Kidney epithelial cell (primary cell): ENCODE results near the gene ZNF319. TPM values are rescaled to one million over a fixed set of nuclear protein-coding genes. Genes with fewer than 3 reads are reported as not detected.

Experiments used
- DNase-seq: peaks from one replicate; pipeline ENCODE4 v3.0.0-alpha.2; 2010; ENCODE audit warnings: low read depth
- H3K27me3 ChIP-seq: 2 replicates; pipeline ENCODE4 v1.6.0; 2011; ENCODE audit warnings: low read length; ENCODE audit not compliant: control insufficient read depth, insufficient read depth
- H3K36me3 ChIP-seq: 2 replicates; pipeline ENCODE4 v1.5.1; 2011; ENCODE audit warnings: low read length; ENCODE audit not compliant: control insufficient read depth, insufficient read depth
- H3K4me3 ChIP-seq: 2 replicates; pipeline ENCODE4 v1.5.1; 2011; ENCODE audit warnings: low read depth, mild to moderate bottlenecking, control low read depth, low read length
- CTCF ChIP-seq: IDR thresholded peaks from 2 replicates; pipeline ENCODE4 v1.5.1; 2011; ENCODE audit warnings: mild to moderate bottlenecking, moderate library complexity, low read length, control low read depth, inconsistent platforms; ENCODE audit not compliant: insufficient read depth, poor library complexity, severe bottlenecking
- total RNA-seq: library from RNA; depleted of rRNA; stranded (reverse); fragments of >200 nt; gene quantifications from 2 replicates; pipeline ENCODE4 v1.2.3, GENCODE V29; 2015

Gene ZNF319
- total RNA-seq, 1 donor from 2014 or later: 11.9 TPM

- no peak for TF ChIP-seq CTCF
- Histone ChIP-seq H3K36me3 (no peaks in the 10 kb centered on the region), H3K27me3 (peaks cover 13% of the 10 kb centered on the region), H3K4me3 (no peak overlapping the region)
- DNase-seq: no peak
These were observed 53.2 kb downstream of the ZNF319 start for GRCh38 chr16:57947261-57947660.

GRCh38 chr16:57946181-57946801, 54.2 kb downstream of the ZNF319 start:
- TF ChIP-seq CTCF: no peak
- Histone ChIP-seq H3K4me3 (no peak overlapping the region), H3K27me3 (peaks cover 13% of the 10 kb centered on the region), H3K36me3 (no peaks in the 10 kb centered on the region)
- DNase-seq: no peak

- Histone ChIP-seq H3K4me3 (no peak overlapping the region), H3K36me3 (no peaks in the 10 kb centered on the region), H3K27me3 (peaks cover 13% of the 10 kb centered on the region)
- no peak for DNase-seq
- no peak for TF ChIP-seq CTCF
These were observed 54.7 kb downstream of the ZNF319 start for GRCh38 chr16:57945740-57946138.

- H3K4me3 ChIP-seq: no peak overlapping the region
- no peak for TF ChIP-seq CTCF
- peaks cover 13% of the 10 kb centered on the region for H3K27me3 ChIP-seq
- no peak for DNase-seq
- no peaks in the 10 kb centered on the region for H3K36me3 ChIP-seq
These were observed 55.3 kb downstream of the ZNF319 start for GRCh38 chr16:57944970-57945739.

Other genes starting within 250 kb of the ZNF319 start
- 84.9 and 94.7 TPM in 2 replicates for gene KIFC3, start 198.2 kb downstream of the ZNF319 start, total RNA-seq
- not detected in 2 replicates for gene CNGB1, start 29.5 kb downstream of the ZNF319 start, total RNA-seq
- gene USB1, start 735 bp upstream of the ZNF319 start, total RNA-seq: 42.7 and 50.2 TPM in 2 replicates
- gene MMP15, start 25.1 kb upstream of the ZNF319 start, total RNA-seq: 78.7 and 87.1 TPM in 2 replicates
- 79.6 and 84.2 TPM in 2 replicates for gene CFAP20, start 128.7 kb upstream of the ZNF319 start, total RNA-seq
- gene CSNK2A2, start 197.4 kb upstream of the ZNF319 start, total RNA-seq: 52.9 and 54.8 TPM in 2 replicates